Measurements from ENCODE around the gene PRR19. TPM values are rescaled to one million over a fixed set of nuclear protein-coding genes. Genes with fewer than 3 reads are reported as not detected.

PRR19 gene
- total RNA-seq, 1 experiment from 2014 or later = 0.93 TPM

DNA sequence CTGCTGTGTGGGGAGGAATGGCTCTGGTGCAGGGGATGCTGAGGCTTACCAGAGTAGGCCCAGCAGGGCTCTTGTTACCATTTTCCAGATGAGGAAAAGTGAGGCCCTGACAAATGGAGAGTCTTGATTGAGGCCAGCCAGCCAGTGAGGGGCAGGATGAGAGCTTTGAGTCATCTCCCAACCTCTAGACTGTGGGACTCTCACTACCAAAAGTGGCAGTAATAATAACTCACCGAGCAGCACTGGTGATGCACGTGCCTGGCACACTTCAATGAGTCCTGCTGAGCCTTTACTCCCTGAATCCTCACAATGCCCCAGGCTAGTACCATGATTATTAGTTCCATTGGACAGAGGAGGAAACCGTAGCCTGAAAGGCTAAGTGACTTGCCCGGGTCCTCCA, 25.1 kb upstream of the PRR19 start:
- ChIA-PET POLR2A (no interaction called here), CTCF (interaction anchor here (2.1 kb wide), 1 partner anchor 31 kb away, joined by 8 read pairs; no protein-coding TSS in a partner anchor)
- no peak overlapping the region for H3K27ac ChIP-seq (ENCODE audit: low read depth, low read length)

More for the DNA sequence above, 25.1 kb upstream of the PRR19 start:
- Histone ChIP-seq H3K4me1 (ENCODE audit: control insufficient read depth in 1 of 2, insufficient read depth in 2 of 2, low read length in 2 of 2) (peaks cover 27 to 41% of the 10 kb centered on the region in 2 experiments), H3K9me2 (ENCODE audit: insufficient read depth) (no peaks in the 10 kb centered on the region), H3K4me2 (ENCODE audit: low read length) (no peak overlapping the region), H3K36me3 (ENCODE audit: control insufficient read depth in 1 of 2, insufficient read depth in 2 of 2, low read length in 2 of 2) (peaks cover 3 to 5% of the 10 kb centered on the region in 2 experiments; a peak in 2 of 4 replicates), H3K9me3 (ENCODE audit: control insufficient read depth in 1 of 2, insufficient read depth in 1 of 2, low read depth in 1 of 2, low read length in 2 of 2) (no peaks in the 10 kb centered on the region), H3K9ac (ENCODE audit: low read length) (no peak overlapping the region), H3K27me3 (ENCODE audit: insufficient read depth, low read length) (no peaks in the 10 kb centered on the region), H3K4me3 (replicated peaks in 1 of 2; ENCODE audit: low read depth in 1 of 2, low read length in 2 of 2) (no peak overlapping the region), H2AFZ (ENCODE audit: low read depth, low read length, poor library complexity, severe bottlenecking) (no peak overlapping the region), H4K20me1 (ENCODE audit: insufficient read depth) (no peaks in the 10 kb centered on the region), H3K79me2 (ENCODE audit: insufficient read depth, low read length) (no peaks in the 10 kb centered on the region; the same call in 1 of the 2 replicates)
- no TSS peak for BruUV-seq (replicated peaks)
- TF ChIP-seq SRF (IDR thresholded peaks at IDR 0.05; ENCODE audit: low read depth) = no peak
- TF ChIP-seq, protein P1, sequence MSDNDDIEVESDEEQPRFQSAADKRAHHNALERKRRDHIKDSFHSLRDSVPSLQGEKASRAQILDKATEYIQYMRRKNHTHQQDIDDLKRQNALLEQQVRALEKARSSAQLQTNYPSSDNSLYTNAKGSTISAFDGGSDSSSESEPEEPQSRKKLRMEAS (IDR thresholded peaks at IDR 0.05) = no peak
- TF ChIP-seq POLR2A (IDR thresholded peaks at IDR 0.05; ENCODE audit: borderline replicate concordance, extremely low read depth, insufficient read depth, insufficient read length) = no peak
- TF ChIP-seq, protein P2, sequence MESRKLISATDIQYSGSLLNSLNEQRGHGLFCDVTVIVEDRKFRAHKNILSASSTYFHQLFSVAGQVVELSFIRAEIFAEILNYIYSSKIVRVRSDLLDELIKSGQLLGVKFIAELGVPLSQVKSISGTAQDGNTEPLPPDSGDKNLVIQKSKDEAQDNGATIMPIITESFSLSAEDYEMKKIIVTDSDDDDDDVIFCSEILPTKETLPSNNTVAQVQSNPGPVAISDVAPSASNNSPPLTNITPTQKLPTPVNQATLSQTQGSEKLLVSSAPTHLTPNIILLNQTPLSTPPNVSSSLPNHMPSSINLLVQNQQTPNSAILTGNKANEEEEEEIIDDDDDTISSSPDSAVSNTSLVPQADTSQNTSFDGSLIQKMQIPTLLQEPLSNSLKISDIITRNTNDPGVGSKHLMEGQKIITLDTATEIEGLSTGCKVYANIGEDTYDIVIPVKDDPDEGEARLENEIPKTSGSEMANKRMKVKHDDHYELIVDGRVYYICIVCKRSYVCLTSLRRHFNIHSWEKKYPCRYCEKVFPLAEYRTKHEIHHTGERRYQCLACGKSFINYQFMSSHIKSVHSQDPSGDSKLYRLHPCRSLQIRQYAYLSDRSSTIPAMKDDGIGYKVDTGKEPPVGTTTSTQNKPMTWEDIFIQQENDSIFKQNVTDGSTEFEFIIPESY (IDR thresholded peaks at IDR 0.05; ENCODE audit: extremely low read depth, insufficient replicate concordance, low read length) = no peak
- no peak for TF ChIP-seq CBX3 (IDR thresholded peaks at IDR 0.05; ENCODE audit: low read depth)
- no peak for TF ChIP-seq YY1 (IDR thresholded peaks at IDR 0.05; ENCODE audit: extremely low read depth, insufficient replicate concordance, low read depth, low read length)
- TF ChIP-seq ELF1 (IDR thresholded peaks at IDR 0.05; ENCODE audit: borderline replicate concordance, low read depth) = no peak
- TF ChIP-seq ZNF274 (IDR thresholded peaks at IDR 0.05; ENCODE audit: low read depth, low read length) = no peak
- no peak for TF ChIP-seq EGR1 (IDR thresholded peaks at IDR 0.05; ENCODE audit: low read depth)
- no peak for TF ChIP-seq TCF7L2 (IDR thresholded peaks at IDR 0.05; ENCODE audit: borderline replicate concordance, extremely low read depth, insufficient read depth, insufficient read length)
- no peak for TF ChIP-seq SIN3A (IDR thresholded peaks at IDR 0.05; ENCODE audit: low read depth)
- no peak for TF ChIP-seq FOSL1 (IDR thresholded peaks at IDR 0.05; ENCODE audit: low read depth)
- TF ChIP-seq RAD21 (IDR thresholded peaks at IDR 0.05; ENCODE audit: low read depth) = no peak
- TF ChIP-seq CEBPB (IDR thresholded peaks at IDR 0.05; ENCODE audit: low read depth) = no peak
- no peak for TF ChIP-seq EZH2 (IDR thresholded peaks at IDR 0.05)
- no peak for TF ChIP-seq ZFX (IDR thresholded peaks at IDR 0.05)
- TF ChIP-seq, protein P3, sequence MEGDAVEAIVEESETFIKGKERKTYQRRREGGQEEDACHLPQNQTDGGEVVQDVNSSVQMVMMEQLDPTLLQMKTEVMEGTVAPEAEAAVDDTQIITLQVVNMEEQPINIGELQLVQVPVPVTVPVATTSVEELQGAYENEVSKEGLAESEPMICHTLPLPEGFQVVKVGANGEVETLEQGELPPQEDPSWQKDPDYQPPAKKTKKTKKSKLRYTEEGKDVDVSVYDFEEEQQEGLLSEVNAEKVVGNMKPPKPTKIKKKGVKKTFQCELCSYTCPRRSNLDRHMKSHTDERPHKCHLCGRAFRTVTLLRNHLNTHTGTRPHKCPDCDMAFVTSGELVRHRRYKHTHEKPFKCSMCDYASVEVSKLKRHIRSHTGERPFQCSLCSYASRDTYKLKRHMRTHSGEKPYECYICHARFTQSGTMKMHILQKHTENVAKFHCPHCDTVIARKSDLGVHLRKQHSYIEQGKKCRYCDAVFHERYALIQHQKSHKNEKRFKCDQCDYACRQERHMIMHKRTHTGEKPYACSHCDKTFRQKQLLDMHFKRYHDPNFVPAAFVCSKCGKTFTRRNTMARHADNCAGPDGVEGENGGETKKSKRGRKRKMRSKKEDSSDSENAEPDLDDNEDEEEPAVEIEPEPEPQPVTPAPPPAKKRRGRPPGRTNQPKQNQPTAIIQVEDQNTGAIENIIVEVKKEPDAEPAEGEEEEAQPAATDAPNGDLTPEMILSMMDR (IDR thresholded peaks at IDR 0.05 in 2 of 3, conservative IDR thresholded peaks at IDR 0.05 in 1 of 3; ENCODE audit: borderline replicate concordance in 1 of 3, insufficient read depth in 1 of 3, low read depth in 2 of 3, low read length in 2 of 3) = no peak
- DNase-seq (ENCODE audit: low read depth, low spot score) (no peak), ATAC-seq (no peak)
- RAD21 ChIA-PET (ENCODE audit: low non-redundant PET in 1 of 2, low total read pairs in 2 of 2, uncharacterized antibody in 2 of 2, unreplicated experiment in 2 of 2) = no interaction called here
- intact Hi-C loops (cut with micrococcal nuclease) = no loop called here

Data from HCT116 (cell line).